ENCODE results near the gene FNDC3B. TPM values are rescaled to one million over a fixed set of nuclear protein-coding genes. Genes with fewer than 3 reads are reported as not detected.

The FNDC3B gene
- total and polyA plus RNA-seq, 9 donors = 22.1 to 198 (median 108) TPM

DNA sequence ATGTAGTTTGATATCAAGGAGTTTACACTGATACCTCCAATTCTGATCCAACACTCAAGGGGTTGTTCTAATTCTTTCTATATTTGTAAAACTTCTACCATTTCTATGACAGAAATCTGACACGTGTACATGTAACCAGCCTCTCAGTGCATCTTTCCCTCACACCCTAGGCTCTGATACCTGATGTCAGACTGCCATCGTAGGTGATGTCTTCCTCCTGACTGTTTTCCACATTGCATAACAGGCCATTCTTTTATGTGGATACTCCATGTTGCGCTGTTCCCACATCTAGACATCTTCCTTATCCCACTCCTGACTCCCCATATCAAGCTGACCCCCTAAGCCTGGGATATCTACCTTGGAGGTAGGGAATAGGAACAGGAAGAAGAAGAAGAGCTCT, 159.1 kb downstream of the FNDC3B start:
- no peaks in the 10 kb centered on the region for H3K9me3 ChIP-seq
- intact Hi-C loops (cut with DNase I) = no loop called here

GRCh38 chr3:172199850-172200369, 160.5 kb downstream of the FNDC3B start:
- 81 to 84% (median 84%) methylated on average over 7 of the region's 7 CpGs for WGBS, 3 donors
- Histone ChIP-seq H3K4me1 (ENCODE audit: insufficient read depth) (peaks cover 12% of the 10 kb centered on the region), H3K27me3 (no peaks in the 10 kb centered on the region), H3K4me3 (no peak overlapping the region), H3K27ac (no peak overlapping the region), H3K36me3 (no peaks in the 10 kb centered on the region), H3K9me3 (no peaks in the 10 kb centered on the region)
- intact Hi-C loops (cut with DNase I) = loop anchor here in 1 of 4 donors (5.0 kb wide), 1 partner anchor 158 kb away; no protein-coding TSS in a partner anchor
- DNase-seq = no peak
- no peak for TF ChIP-seq POLR2A (IDR thresholded peaks at IDR 0.05)
- TF ChIP-seq CTCF (IDR thresholded peaks at IDR 0.05) = no peak
- no peak for TF ChIP-seq EP300 (IDR thresholded peaks at IDR 0.05)

More for the DNA sequence above, 159.1 kb downstream of the FNDC3B start:
- no peak for DNase-seq
- TF ChIP-seq POLR2A (IDR thresholded peaks at IDR 0.05) = no peak
- no peak for TF ChIP-seq CTCF (IDR thresholded peaks at IDR 0.05)
- TF ChIP-seq EP300 (IDR thresholded peaks at IDR 0.05) = no peak
- H3K27ac ChIP-seq = no peak overlapping the region
- H3K36me3 ChIP-seq = no peaks in the 10 kb centered on the region
- no peak overlapping the region for H3K4me3 ChIP-seq
- H3K4me1 ChIP-seq (ENCODE audit: insufficient read depth) = peaks cover 8% of the 10 kb centered on the region
- 94 to 98% (median 96%) methylated on average over 3 of the region's 3 CpGs for WGBS, 3 donors
- H3K27me3 ChIP-seq = no peaks in the 10 kb centered on the region

DNA sequence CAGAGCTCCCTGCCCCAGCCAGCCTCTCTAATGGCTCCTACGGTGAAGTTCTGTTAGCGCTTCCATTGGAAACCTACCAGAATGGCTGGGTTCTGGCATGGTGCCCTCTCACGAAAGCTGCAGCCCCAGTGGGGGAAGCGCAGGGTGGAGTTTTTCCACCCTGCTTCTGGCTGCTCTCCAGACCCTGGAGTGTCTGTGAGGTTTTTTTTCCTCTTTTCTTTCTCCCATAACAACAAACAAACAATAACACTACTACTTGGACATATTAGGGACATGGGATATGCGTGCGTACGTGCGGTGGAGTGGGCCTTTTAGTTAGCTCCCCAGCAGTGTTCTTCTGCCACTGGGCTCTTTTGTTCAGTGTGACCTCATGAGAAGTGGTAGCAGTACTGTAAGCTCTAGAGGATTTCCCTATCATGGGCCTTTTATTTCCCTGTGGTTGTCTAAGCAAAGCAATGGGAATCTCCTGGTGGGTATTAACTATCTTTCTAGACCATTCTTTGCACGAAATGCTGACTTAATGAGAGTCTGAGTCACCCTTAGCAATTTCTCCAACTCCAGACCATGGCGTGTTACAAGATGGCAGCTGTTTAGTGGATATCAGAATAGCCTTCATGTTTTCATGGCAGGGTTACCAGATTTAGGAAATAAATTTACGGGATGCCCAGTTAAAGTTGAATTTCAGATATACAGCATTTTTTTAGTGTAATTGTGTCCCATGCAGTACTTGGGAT, 161.9 kb downstream of the FNDC3B start:
- no peak overlapping the region for H3K4me3 ChIP-seq
- WGBS, 3 donors = 32 to 44% (median 40%) methylated on average over 11 of the region's 11 CpGs
- peak overlapping the region in 1 of 2 donors; percentile 37 for H3K27ac ChIP-seq
- DNase-seq = peak; percentile 76 to 88 (median 83)
- no peaks in the 10 kb centered on the region for H3K27me3 ChIP-seq
- no peaks in the 10 kb centered on the region for H3K9me3 ChIP-seq
- H3K4me1 ChIP-seq (ENCODE audit: insufficient read depth) = peaks cover 9% of the 10 kb centered on the region
- intact Hi-C loops (cut with DNase I) = loop anchor here in 1 of 4 donors (5.0 kb wide), 1 partner anchor 159 kb away; no protein-coding TSS in a partner anchor
- H3K36me3 ChIP-seq = no peaks in the 10 kb centered on the region
- no peak for TF ChIP-seq POLR2A (IDR thresholded peaks at IDR 0.05)

DNA sequence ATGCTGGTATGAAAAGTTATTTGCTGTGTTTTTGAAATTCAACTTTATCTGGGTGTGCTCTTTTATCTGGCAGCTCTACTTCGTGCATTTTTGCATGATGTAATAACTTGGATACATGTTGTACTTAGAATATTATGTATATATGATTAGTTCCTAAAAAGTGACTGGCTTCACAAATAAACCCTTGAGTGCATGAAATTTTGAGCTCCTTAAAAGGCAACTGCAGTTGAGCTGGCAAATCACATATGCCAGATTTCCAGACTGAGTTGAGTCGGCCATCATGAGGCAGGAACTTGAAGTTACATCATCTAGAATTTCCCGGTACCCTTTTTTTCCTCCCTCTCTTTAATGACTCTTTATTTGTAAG, 162.5 kb downstream of the FNDC3B start:
- Histone ChIP-seq H3K9me3 (no peaks in the 10 kb centered on the region), H3K4me3 (no peak overlapping the region), H3K27ac (peak overlapping the region in 1 of 2 donors; percentile 37), H3K27me3 (no peaks in the 10 kb centered on the region), H3K4me1 (ENCODE audit: insufficient read depth) (peaks cover 10% of the 10 kb centered on the region), H3K36me3 (no peaks in the 10 kb centered on the region)
- intact Hi-C loops (cut with DNase I) = loop anchor here in 1 of 4 donors (5.0 kb wide), 1 partner anchor 160 kb away; no protein-coding TSS in a partner anchor
- WGBS, 3 donors = 5 to 7% (median 7%) methylated on average over 3 of the region's 3 CpGs
- TF ChIP-seq EP300 (IDR thresholded peaks at IDR 0.05) = no peak
- peak in 2 of 3 donors; percentile 15 to 24 for TF ChIP-seq CTCF (IDR thresholded peaks at IDR 0.05)
- DNase-seq = peak in 1 of 5 donors; percentile 41

DNA sequence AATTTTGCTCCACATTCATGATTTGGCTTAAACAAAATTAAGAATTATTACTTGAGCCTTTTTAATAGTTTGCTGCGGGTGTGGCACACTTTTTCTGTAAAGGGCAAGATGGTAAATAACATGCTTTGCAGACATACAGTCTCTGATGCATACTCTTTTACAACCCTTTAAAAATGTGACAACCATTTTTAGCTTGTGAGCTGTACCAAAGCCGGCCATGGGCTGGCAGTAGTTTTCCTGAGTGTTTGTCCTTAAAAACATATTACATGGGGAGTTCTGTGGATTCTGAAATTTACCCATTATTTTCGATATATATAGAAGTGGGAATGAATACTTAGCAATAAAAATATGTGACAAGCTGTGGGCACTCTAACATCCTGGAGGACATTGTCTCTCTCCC, 163.4 kb downstream of the FNDC3B start:
- Histone ChIP-seq H3K27me3 (no peaks in the 10 kb centered on the region), H3K9me3 (no peaks in the 10 kb centered on the region), H3K36me3 (no peaks in the 10 kb centered on the region), H3K4me1 (ENCODE audit: insufficient read depth) (peaks cover 11% of the 10 kb centered on the region), H3K27ac (no peak overlapping the region), H3K4me3 (no peak overlapping the region)
- intact Hi-C loops (cut with DNase I) = loop anchor here in 1 of 4 donors (5.0 kb wide), 1 partner anchor 160 kb away; no protein-coding TSS in a partner anchor
- TF ChIP-seq EP300 (IDR thresholded peaks at IDR 0.05) (no peak), POLR2A (IDR thresholded peaks at IDR 0.05) (no peak), CTCF (IDR thresholded peaks at IDR 0.05) (no peak)
- WGBS, 3 donors = 72 to 84% (median 83%) methylated on average over 3 of the region's 3 CpGs
- no peak for DNase-seq
